ENCODE results near the gene PTPRS. TPM values are rescaled to one million over a fixed set of nuclear protein-coding genes. Genes with fewer than 3 reads are reported as not detected.

PTPRS gene
- total and polyA plus RNA-seq, 9 of the 15 experiments (the other 6 are each of a cell fraction or from before 2014, with no cell fraction given), result 1.1 to 49.4 (median 14.1) TPM

GRCh38 chr19:5314012-5314906 is 26.4 kb downstream of the PTPRS start (continued):
- TF ChIP-seq, protein P1, sequence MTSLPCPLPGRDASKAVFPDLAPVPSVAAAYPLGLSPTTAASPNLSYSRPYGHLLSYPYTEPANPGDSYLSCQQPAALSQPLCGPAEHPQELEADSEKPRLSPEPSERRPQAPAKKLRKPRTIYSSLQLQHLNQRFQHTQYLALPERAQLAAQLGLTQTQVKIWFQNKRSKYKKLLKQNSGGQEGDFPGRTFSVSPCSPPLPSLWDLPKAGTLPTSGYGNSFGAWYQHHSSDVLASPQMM (CRISPR knock-in tag; IDR thresholded peaks at IDR 0.05), result no peak
- TF ChIP-seq HDAC6 (IDR thresholded peaks at IDR 0.05; ENCODE audit: low read depth, low read length) (no peak), ILK (tag; IDR thresholded peaks at IDR 0.05; ENCODE audit: borderline replicate concordance, low read depth) (no peak), SETDB1 (IDR thresholded peaks at IDR 0.05; ENCODE audit: low read length) (no peak), SRF (CRISPR knock-in tag; IDR thresholded peaks at IDR 0.05) (no peak), ETV5 (CRISPR knock-in tag; IDR thresholded peaks at IDR 0.05; ENCODE audit: low read depth) (no peak), WHSC1 (IDR thresholded peaks at IDR 0.05; ENCODE audit: low read length) (no peak), PYGO2 (tag; IDR thresholded peaks at IDR 0.05) (no peak), ZNF77 (CRISPR knock-in tag; IDR thresholded peaks at IDR 0.05) (no peak), RBM14 (IDR thresholded peaks at IDR 0.05; ENCODE audit: borderline replicate concordance, insufficient read depth, low read depth, low read length) (no peak), SRSF3 (IDR thresholded peaks at IDR 0.05; ENCODE audit: insufficient read depth, low read length) (no peak), MAFF (IDR thresholded peaks at IDR 0.05; ENCODE audit: low read length) (no peak), U2AF2 (optimal IDR thresholded peaks at IDR 0.05; ENCODE audit: low read depth, low read length) (no peak), ZMIZ1 (IDR thresholded peaks at IDR 0.05; ENCODE audit: low read depth in 2 of 2, low read length in 2 of 2) (no peak), MAFK (IDR thresholded peaks at IDR 0.05; ENCODE audit: low read length) (peak; percentile 44; the same call in 1 of the 2 replicates)
- TF ChIP-seq, protein P2, sequence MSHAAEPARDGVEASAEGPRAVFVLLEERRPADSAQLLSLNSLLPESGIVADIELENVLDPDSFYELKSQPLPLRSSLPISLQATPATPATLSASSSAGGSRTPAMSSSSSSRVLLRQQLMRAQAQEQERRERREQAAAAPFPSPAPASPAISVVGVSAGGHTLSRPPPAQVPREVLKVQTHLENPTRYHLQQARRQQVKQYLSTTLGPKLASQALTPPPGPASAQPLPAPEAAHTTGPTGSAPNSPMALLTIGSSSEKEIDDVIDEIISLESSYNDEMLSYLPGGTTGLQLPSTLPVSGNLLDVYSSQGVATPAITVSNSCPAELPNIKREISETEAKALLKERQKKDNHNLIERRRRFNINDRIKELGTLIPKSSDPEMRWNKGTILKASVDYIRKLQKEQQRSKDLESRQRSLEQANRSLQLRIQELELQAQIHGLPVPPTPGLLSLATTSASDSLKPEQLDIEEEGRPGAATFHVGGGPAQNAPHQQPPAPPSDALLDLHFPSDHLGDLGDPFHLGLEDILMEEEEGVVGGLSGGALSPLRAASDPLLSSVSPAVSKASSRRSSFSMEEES (CRISPR knock-in tag; IDR thresholded peaks at IDR 0.05), result no peak

All from K562 (cell line).